Psoas muscle (tissue), 8 donors: ENCODE measurements around the gene CHPF2. TPM values are rescaled to one million over a fixed set of nuclear protein-coding genes. Genes with fewer than 3 reads are reported as not detected.
A peak's percentile ranks its signal among the peaks of the same experiment; 100 is the strongest.

Experiments used
- ATAC-seq, 4 donors: fragments of 200-7000 bp; cut with Tn5 transposase; one replicate each; pipeline ENCODE4 v1.9.1; 2020; ENCODE audit warnings: moderate library complexity in 3 of 4, mild to moderate bottlenecking in 2 of 4
- DNase-seq, 2 donors: peaks; one replicate each; pipeline ENCODE4 v3.0.0-alpha.2; 2020
- H3K27ac ChIP-seq: fragments of 200-600 bp; one replicate; pipeline ENCODE4 v1.8.0; 2022
- H3K27me3 ChIP-seq, 3 donors: fragments of 200-600 bp in 1 of 3; one replicate each; pipeline versions ENCODE4 v1.6.1 to v1.8.0; 2013 to 2022; ENCODE audit warnings: low read length in 2 of 3, mild to moderate bottlenecking in 2 of 3, moderate library complexity in 1 of 3; ENCODE audit not compliant: insufficient read depth in 3 of 3
- H3K36me3 ChIP-seq, 2 donors: fragments of 200-600 bp in 1 of 2; one replicate each; pipeline versions ENCODE4 v1.6.1 to v1.8.0; 2013 to 2022; ENCODE audit warnings: low read depth in 1 of 2, mild to moderate bottlenecking in 1 of 2, moderate library complexity in 1 of 2; ENCODE audit not compliant: insufficient read depth in 1 of 2
- H3K4me1 ChIP-seq: fragments of 200-600 bp; one replicate; pipeline ENCODE4 v1.8.0; 2022
- H3K4me3 ChIP-seq: fragments of 200-600 bp; one replicate; pipeline ENCODE4 v1.8.0; 2022; ENCODE audit warnings: mild to moderate bottlenecking
- H3K9me3 ChIP-seq: fragments of 200-600 bp; one replicate; pipeline ENCODE4 v1.8.0; 2022
- WGBS, 3 donors: extraction: QIAGEN DNeasy Blood & Tissue Kit; methylation state at CpG; one replicate each; pipeline versions ENCODE4 v1.1.6 to v1.1.7; 2013; 5-methylcytosine and 5-hydroxymethylcytosine counted together
- intact Hi-C, 2 donors: fragments of 100-400 bp; cut with DNase I; formaldehyde crosslinking; loops; one replicate each; pipeline versions ENCODE4 v1.11.0 to v1.14.2; 2022
- polyA plus RNA-seq, 3 donors: library from polyadenylated mRNA; stranded (reverse); fragments of 200-250 nt; gene quantifications; one replicate each; pipeline ENCODE4 v1.2.3, GENCODE V29; 2013
- total RNA-seq, 4 donors: library from RNA; stranded (reverse); fragmentation: NEBNext Ultra II Directional in 2 of 4; extraction: Animal tissue kit (Norgen Biotek cat#: 25700) in 2 of 4; gene quantifications; one replicate each; pipeline versions ENCODE4 v1.2.1 to v1.2.4, GENCODE V29; 2021 to 2023
- TF ChIP-seq, protein P1 (sequence below): fragments of 200-600 bp; IDR thresholded peaks from one replicate; pipeline ENCODE4 v1.8.0; 2022; ENCODE audit warnings: antibody characterized with exemption
- donor health status: healthy with polysubstance abuse.
- donor health status: DM: no; HTN: no; CAD: no; lungs with moderate emphysema.
- donor health status: Bipolar disorder and iron deficiency.
- donor health status: healthy.
- donor health status: DM: yes; HTN: yes; CAD: no.
- donor health status: DM: no; HTN: no; CAD: no.
- donor health status: DM: no; HTN: no; CAD: no.
- donor health status: DM: yes; HTN: yes; CAD: no.

Gene CHPF2
- total and polyA plus RNA-seq, 7 donors = 5.3 to 19.8 (median 10.1) TPM

DNA sequence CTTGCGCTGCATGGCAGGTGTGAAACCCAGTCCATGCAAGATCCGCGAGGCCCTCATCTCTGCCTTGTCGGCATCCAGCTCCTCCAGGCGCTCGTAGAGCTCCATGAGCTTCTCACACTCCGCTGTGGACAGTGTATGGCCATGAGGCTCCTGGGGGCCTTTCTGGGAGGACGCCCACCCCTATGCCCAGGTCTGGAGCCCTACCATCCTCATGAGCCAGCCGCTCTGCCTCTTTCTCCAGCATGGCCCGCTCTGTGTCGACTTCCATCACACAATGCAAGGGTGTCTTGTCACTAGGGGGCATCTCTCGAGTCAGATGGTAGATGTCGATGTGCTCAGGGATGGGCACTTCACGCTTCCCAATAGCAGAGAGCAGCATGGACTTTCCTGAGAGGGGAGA, 8.6 kb upstream of the CHPF2 start:
- peaks cover 7 to 69% of the 10 kb centered on the region in 2 donors for H3K36me3 ChIP-seq
- no peaks in the 10 kb centered on the region for H3K27me3 ChIP-seq
- DNase-seq = no peak
- peaks cover 18% of the 10 kb centered on the region for H3K4me1 ChIP-seq
- intact Hi-C loops = no loop called here
- WGBS, 3 donors = 90 to 92% (median 90%) methylated on average over 14 of the region's 14 CpGs
- TF ChIP-seq, protein P1, sequence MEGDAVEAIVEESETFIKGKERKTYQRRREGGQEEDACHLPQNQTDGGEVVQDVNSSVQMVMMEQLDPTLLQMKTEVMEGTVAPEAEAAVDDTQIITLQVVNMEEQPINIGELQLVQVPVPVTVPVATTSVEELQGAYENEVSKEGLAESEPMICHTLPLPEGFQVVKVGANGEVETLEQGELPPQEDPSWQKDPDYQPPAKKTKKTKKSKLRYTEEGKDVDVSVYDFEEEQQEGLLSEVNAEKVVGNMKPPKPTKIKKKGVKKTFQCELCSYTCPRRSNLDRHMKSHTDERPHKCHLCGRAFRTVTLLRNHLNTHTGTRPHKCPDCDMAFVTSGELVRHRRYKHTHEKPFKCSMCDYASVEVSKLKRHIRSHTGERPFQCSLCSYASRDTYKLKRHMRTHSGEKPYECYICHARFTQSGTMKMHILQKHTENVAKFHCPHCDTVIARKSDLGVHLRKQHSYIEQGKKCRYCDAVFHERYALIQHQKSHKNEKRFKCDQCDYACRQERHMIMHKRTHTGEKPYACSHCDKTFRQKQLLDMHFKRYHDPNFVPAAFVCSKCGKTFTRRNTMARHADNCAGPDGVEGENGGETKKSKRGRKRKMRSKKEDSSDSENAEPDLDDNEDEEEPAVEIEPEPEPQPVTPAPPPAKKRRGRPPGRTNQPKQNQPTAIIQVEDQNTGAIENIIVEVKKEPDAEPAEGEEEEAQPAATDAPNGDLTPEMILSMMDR = no peak
- H3K4me3 ChIP-seq = no peak overlapping the region
- no peaks in the 10 kb centered on the region for H3K9me3 ChIP-seq
- H3K27ac ChIP-seq = no peak overlapping the region
- ATAC-seq = no peak

DNA sequence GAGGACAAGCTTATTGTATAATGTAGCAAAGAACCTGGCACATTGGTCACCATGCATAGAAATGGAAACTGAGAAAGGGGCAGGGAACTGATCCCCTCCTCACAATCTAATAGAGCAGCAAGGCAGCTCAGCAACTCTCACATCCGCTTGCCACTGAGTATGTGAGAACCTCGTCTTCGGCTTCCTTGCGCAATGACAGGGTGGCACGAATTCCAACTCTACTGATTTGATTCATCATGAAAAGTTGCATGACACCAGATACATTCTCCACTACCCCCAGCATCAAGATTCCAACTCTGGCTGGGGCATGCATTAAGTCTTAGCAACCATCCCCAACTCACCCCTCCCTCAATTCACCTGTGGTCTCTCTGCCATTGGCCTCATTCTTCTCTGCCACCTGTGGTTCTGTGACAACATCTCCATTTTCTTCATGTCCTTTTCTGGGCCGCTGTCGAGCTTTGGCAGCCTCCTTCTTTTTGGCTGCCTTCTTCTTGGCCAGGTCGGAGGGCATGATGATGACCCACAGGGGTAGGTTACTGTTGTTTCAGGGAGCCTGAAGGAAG, 6.3 kb upstream of the CHPF2 start:
- TF ChIP-seq, protein P1 = no peak
- Histone ChIP-seq H3K9me3 (no peaks in the 10 kb centered on the region), H3K27me3 (no peaks in the 10 kb centered on the region), H3K27ac (peak overlapping the region; percentile 80), H3K36me3 (peaks cover 6 to 46% of the 10 kb centered on the region in 2 donors), H3K4me1 (peaks cover 18% of the 10 kb centered on the region), H3K4me3 (peak overlapping the region; percentile 76)
- DNase-seq (no peak), ATAC-seq (peak in 1 of 4 donors; percentile 11)
- intact Hi-C loops = loop anchor here (2.0 to 5.0 kb wide), 2 partner anchors 34 to 35 kb away; no protein-coding TSS in a partner anchor
- 49 to 54% (median 52%) methylated on average over 8 of the region's 8 CpGs for WGBS, 3 donors

DNA sequence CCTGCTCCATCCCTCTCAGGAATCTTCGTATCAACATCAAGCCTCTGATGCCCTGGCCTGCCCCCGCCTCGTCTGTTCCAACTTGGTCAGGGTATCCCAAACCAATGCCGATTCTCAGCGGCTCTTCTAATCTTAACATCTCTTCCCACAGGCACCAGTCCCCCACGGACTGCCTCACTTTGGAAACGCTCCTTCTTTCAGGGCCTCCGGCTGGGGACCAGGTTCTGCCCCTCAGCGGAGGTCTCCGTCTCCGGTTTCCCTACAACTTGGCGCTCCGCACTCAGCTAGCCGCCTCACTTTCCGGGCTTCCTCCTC, 5.8 kb upstream of the CHPF2 start:
- ATAC-seq (peak in 1 of 4 donors; percentile 0), DNase-seq (no peak)
- Histone ChIP-seq H3K4me1 (peaks cover 19% of the 10 kb centered on the region), H3K4me3 (peak overlapping the region; percentile 76), H3K9me3 (no peaks in the 10 kb centered on the region), H3K36me3 (peaks cover 6 to 41% of the 10 kb centered on the region in 2 donors), H3K27ac (peak overlapping the region; percentile 80), H3K27me3 (no peaks in the 10 kb centered on the region)
- TF ChIP-seq, protein P1 = no peak
- WGBS, 3 donors = 1 to 2% (median 1%) methylated on average over 15 of the region's 15 CpGs
- intact Hi-C loops = loop anchor here (2.0 to 5.0 kb wide), 2 partner anchors 34 to 36 kb away; no protein-coding TSS in a partner anchor

GRCh38 chr7:151226875-151227782, 5.2 kb upstream of the CHPF2 start, which contains the start of gene ABCF2:
ABCF2 (minus strand) TSS chr7:151227205; CDS start chr7:151226458, 747 bp downstream.
- 0 to 1% (median 0%) methylated on average over 68 of the region's 68 CpGs for WGBS, 3 donors
- intact Hi-C loops = loop anchor here (2.0 to 5.0 kb wide), 2 partner anchors 35 to 36 kb away; no protein-coding TSS in a partner anchor

More at GRCh38 chr7:151226875-151227782, 5.2 kb upstream of the CHPF2 start, which contains the start of gene ABCF2:
- H3K36me3 ChIP-seq = peaks cover 6 to 35% of the 10 kb centered on the region in 2 donors
- TF ChIP-seq, protein P1 = no peak
- H3K4me3 ChIP-seq = peak within 1 kb of the TSS; percentile 76
- H3K4me1 ChIP-seq = peaks cover 24% of the 10 kb centered on the region
- H3K9me3 ChIP-seq = no peaks in the 10 kb centered on the region
- ATAC-seq (peak; percentile 98 to 99 (median 99)), DNase-seq (peak; percentile 100)
- no peaks in the 10 kb centered on the region for H3K27me3 ChIP-seq
- H3K27ac ChIP-seq = peak within 1 kb of the TSS; percentile 80
